Putamen (tissue), 1 donor: ENCODE measurements around the gene MAST1.
"Not testable (repeated sequence)": the region's sequence is repeated elsewhere in the genome, so short reads cannot be mapped to it uniquely, and the experiment has no call there.

Experiments
- DNase-seq: peaks from one replicate; pipeline ENCODE4 v3.0.0-alpha.2; 2016; ENCODE audit warnings: low spot score

MAST1 gene

DNA sequence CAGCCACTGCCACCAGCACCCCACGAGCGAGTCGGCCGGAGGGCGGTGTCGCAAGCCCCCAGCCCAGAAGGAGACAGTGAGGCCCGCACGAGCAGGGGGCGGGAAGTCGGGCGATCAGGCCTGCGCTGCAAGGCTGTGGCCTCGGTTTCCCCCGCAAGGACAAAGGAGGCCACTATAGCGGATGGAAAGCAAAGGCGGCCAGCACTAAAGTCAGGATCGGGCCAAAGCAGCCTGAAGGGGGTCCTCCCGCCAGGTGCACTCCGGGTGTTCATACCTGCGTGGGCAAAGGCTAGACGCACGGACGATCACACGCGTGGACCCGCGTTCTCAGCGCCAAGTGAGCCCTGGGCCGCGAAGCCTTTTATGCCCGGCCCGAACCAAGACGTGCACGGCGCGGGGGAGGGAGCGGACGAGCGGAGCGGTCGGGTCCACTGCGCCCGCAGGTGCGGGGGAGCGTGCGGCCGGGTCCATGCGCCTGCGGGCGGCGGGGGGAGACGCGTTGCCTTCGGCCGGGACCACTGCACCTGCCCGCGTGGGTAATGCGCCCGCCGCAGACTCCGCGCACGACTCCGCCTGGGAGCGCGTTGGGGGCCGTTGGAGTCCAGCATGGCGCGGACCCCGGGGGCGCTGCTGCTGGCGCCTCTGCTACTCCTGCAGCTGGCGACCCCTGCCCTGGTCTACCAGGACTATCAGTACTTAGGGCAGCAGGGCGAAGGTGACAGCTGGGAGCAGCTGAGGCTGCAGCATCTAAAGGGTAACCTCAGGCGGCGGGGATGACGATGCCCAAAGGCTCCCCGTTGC, 36.6 kb upstream of the MAST1 start, which contains the start of the genes PRDX2 and THSD8:
PRDX2 (minus strand) TSS at position 335 of the 801 bp plus-strand sequence. CDS start 539 bp downstream, outside the sequence.
THSD8 (plus strand) TSS at position 604 of the 801 bp plus-strand sequence; CDS start at position 607, 3 bp downstream.
- no peak for DNase-seq

DNA sequence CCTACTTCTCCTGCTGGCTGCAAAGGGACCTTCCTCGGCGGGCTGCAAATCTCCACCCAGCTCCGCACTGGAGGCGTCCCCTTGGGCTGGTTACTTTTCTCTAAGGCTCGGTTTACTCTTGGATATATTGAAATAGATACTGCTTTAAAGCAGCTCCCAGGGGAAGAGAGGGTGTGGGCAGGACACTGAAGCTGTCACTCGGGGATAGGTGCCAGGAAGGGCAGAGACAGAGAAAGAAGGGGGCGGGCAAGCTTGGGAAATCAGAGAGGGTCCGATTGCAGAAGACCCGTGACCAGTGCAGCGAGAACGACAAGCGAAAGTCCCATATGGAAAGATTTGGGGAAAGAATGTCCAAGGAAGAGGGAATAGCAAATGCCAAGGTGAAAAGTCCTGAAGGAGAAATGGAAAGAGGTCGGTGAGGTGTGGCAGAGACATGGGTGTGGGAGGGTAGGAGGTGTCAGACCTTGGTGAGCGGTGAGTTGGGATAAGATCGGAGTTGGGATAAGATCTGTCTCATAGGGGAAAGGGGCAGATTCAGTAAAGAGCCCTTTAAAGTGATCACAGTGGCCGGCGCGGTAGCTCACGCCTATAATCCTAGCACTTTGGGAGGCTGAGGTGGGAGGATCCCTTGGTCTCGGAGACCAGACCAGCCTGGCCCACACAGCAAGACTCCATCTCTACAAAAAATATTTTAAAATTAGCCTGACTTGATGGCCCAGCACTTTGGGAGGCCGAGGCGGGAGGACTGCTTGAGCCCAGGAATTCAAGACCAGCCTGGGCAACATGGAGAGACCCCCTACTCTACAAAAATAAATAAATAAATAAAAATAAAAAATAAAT, 35.8 kb upstream of the MAST1 start:
- no peak for DNase-seq

DNA sequence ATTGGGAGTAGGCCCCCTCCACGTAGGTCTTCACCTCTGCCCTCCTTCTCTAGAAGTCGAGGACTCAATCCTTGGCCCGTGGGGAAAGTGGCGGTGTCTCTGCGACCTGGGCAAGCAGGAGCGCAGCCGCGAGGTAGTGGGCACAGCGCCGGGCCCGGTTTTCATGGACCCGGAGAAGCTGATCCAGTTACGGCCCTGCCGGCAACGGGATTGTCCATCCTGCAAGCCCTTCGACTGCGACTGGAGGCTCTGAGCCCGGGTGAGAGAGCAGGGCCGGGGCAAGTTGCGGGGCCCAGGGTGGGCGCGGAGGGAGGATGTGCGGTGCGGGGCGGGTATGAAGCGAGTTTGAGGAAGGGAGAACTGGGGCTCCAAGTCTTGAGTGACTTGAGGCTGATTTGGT, 34.3 kb upstream of the MAST1 start:
- DNase-seq = no peak

DNA sequence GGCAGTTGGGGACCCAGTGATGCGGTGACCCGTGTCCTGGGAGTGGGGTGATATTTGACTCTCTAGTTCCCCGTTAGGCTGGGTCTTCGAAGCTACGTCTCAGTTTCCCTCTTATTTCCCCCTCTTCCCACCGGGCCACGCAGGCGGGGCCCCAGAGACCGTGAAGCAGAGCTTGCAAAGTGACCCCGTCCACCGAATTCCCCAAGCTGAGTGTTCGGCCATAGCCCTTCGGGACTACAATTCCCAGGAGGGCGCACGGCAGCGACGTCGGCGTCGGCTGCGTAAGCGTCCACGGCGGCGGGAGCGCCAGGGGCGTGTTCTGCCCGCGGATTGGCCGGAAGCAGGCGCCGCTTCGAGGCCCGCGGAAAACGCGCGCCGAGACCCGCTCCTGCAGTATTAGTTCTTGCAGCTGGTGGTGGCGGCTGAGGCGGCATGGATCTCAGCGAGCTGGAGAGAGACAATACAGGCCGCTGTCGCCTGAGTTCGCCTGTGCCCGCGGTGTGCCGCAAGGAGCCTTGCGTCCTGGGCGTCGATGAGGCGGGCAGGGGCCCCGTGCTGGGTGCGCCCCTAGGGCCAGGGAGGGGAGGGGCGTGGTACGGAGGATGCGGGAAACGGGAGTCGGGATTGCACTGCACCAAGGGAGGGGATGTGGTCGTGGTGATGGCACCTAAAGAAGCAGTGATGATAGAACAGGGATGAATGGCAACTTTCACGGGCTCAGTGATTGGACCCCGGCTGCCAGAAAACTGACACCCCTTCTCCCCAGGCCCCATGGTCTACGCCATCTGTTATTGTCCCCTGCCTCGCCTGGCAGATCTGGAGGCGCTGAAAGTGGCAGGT, 31.9 kb upstream of the MAST1 start, which contains the start of gene RNASEH2A:
RNASEH2A (plus strand) TSS at position 343 of the 840 bp plus-strand sequence; CDS start at position 433, 90 bp downstream.
- peak; percentile 89 for DNase-seq

DNA sequence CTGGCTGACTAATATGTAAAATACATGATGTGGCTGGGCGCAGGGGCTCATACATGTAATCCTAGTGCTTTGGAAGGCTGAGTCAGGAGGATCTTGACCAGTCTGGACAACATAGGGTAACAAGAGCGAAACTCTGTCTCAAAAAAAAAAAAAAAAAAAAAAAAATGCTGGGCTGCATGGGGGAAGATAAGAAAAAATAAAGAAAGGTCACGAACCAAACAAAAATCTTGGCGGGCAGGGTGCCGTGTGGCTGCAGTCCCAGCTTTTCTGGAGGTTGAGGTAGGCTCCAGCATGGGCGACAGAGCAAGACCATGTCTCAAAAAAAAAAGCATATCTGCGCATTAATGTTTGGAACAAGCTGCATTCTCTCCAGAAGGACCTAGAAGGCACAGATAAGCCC, 23.2 kb upstream of the MAST1 start:
- DNase-seq = no peak

DNA sequence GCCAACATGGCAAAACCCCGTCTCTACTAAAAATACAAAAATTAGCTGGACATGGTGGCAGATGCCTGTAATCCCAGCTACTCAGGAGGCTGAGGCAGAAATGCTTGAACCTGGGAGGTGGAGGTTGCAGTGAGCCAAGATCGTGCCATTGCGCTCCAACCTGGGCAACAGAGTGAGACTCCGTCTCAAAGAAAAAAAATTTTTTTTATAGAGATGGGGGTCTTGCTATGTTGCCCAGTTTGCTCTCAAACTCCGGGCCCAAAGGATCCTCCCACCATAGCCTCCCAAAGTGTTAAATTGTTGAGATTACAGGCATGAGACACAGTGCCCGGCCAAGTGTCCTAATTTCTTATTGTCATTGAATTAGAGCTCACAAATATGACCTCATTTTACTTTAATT, 21.1 kb upstream of the MAST1 start:
- not testable (repeated sequence) for DNase-seq

DNA sequence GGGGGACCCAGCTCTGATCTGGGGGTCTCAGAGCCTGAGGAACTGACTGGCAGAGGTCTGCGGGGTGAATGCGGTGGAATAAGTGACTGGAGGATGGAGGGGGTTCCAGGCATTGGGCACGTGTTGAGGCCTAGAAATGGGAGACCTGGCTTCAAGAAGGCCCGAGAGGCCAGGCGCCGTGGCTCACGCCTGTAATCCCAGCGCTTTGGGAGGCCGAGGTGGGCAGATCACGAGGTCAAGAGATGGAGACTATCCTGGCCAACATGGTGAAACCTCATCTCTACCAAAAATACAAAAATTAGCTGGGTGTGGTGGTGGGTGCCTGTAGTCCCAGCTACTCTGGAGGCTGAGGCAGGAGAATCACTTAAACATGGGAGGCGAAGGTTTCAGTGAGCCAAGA, 20.5 kb upstream of the MAST1 start:
- not testable (repeated sequence) for DNase-seq

DNA sequence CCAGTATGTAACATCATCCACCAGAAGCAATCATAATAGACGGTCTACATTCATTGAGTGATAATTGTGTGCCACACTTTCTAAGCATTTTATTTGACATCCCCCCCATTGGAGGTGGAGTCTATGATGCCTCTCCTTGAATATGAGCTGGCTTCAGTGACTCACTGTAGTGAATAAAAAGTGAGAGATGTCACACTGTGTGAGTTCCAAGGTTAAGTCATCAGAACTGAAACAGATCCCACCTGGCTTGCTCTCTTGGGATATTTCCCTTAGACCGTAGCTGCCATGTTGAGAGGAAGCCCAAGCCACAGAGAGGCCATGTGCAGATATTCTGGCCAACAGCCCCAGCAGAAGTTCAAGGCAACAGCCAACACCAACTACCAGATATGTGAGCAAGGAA, 16.6 kb upstream of the MAST1 start:
- DNase-seq = no peak

DNA sequence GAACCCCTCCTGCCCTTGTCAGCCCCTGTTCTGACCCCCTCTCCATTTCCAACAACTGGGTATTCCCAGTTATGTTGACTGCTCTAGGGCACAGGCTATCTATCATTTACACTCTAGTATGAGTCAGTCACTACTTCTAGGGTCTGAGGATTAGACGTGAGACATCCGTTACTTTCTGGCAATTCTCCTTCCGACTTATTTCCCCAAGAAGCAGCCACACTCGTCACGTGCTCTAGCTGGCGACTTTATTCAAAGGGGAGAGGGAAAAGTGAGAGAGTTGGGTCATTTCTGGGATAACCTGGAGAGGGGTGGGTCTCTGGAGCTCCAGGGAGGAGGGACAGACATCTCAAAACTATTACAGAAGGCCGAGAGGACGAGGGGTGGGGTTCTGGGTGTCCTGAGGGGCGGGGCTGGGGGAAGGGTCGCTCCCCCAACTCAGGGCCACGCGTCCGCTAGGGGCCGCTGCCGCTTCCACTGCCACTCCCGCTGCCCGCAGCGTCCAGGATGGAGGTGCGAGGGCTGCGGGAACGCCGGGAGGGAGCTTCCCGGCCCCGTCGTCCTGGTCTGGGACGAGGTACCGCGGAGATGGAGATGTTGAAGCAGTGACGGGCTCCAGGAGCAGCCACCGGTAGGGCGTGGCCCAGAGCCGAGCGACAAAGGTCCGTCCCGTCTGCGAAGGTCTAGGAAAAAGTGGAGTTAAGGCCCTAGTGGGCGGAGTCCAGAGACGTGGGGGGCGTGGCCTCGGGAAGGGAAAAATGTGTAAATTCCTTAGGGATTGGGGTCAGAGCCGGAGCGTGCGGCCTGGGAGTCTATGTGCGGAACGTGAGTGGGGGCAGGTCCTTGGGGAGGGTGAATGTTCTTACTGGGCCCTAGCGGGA, 12.8 kb upstream of the MAST1 start:
- DNase-seq = no peak

DNA sequence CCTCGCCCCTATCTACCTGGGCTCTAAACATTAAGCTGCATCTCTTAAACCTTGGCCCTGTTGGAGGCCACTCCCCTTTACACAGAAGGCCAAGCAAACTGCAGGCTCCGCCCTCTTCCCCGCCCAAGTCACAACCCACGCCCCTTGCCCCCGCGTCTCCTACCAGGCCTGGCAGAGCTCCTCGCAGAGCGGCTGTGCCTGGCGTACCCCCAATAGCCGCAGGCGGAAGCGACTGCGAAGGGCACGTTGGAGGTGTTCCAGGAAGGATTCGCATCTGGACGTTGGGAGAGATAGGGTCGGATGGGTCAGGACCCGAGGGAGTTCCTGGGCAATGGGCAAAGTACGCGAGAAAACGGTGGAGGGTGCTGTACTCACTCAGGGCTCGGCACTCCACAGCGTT, 9.8 kb upstream of the MAST1 start:
- DNase-seq = no peak

DNA sequence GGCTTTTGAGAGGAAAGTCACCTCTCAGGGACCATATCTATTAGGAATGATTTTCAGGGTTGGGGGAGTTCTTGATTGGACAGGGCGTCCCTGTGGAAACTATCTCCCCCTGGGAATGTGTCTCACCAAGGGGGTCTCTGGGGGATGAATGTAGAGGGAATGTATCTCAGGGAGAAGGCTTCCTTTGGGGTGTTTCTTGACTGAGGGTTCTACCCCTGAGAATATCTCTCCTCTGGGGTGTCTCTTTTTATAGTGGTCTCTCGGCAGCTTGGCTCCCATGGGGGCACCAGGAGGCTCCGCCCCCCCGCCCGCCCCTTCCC, 4.9 kb upstream of the MAST1 start:
- no peak for DNase-seq

DNA sequence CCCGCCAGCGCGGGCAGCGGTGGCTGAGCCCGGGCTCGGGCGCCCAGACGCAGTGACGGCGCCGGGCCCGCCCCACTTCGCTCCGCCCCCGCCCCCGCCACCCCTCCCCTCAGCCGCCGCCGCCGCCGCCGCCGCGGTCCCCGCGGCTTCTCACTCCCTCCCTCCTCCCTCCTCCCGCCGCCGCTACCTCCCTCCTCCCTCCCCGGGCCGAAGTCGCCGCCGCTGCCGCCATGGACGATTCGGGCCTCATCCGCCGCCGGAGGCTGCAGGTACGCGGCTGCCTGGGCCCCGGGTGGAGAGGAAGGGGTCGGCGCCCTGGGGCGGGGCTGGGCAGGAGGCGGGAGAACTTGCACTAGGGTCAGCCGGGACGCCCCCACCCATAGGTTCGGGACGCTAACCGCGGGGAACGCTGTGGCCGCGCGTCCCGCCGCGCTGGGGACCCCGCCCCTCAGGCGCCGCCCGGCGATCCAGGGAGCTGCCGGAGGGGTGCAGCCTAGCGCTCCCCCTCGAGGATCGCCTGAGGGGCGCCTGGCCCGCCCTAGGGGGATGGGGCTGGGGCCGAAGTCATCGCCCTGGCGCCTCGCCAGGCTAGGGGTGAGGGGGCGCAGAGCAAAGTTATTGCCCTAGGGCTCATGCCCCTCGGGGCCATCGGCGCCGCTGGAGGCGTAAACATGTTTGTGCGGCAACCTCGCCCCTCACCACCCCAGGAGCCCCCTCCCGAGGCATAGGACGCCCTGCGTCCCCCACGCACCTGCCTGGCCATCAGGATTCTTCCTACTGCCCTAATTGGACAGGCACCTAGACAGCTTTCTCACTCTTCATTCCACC, 4.4 kb upstream of the MAST1 start:
- no peak for DNase-seq

DNA sequence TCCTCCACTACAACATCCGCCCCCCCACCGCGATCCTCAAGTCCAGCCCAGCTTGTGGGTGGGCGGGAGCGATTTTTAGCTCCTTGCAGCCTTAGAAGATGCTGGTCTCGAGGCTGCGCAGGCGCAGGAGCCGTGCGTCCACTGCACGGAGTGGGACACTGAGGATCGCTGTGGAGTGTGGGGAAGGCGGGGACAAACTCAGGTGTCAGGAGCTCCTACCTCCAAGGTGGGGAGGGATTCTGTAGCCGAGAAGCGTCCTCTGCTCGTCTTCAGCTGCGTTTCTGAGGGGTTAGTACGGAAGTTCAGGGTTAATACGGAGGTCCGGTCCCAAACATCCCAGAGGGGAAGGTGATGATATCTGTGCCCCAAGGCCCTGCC, 3.8 kb upstream of the MAST1 start, which contains the start of gene RTBDN:
RTBDN (minus strand) TSS at position 14 of the 378 bp plus-strand sequence. CDS start 4,600 bp downstream, outside the sequence.
- no peak for DNase-seq

DNA sequence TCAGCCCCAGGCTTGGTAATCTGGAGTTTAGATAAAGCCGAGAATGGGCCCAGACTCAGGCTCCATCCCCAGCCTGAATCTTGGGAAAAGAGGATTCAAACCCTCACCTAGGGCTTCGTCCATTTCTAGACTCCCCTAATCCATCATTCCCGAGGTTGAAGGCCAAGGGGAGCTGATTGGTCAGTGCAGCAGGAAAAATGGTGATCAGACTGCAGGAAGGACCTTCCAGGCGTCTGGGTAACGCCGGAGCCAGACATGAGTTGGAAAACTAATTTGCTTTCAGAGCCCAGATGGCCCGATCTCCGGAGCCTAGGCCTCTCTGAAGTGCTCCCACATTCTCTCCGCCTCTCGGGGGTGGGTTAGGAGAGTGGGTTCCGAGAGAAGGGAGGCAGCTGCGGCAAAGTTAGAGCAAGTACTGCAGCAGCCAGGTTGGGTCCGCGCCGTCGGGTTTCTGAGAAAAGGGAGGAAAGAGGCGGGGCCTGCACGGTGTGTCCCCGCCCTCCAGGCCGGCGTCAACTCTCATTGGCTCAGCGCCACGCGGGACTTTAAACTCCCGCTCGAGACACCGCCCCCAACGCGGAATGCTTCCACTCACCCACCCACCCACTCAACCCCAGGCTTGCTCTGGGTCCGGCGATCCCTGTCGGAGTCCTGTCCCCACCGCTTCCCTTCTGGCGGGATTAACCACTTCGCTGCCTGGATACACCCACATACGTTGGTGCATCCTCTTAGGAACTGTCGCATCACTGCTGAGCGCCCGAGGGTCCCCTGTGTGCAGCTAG, 3.1 kb upstream of the MAST1 start:
- DNase-seq = no peak

DNA sequence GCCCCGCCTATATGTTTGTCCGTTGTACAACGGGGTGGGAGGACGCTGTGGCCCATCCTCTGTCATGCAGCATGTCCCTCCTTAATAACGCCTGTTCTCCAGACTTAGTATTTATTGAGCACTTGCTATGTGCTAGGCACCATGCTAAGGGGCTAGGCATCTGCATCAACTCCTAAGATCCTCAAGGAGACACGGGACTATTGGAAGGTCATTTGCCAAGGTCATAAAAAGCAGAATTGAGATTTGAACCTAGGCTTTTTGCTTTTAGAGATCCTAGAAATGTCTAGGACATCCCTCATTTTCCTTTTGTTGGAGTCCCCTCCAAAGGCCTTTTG, 1.8 kb upstream of the MAST1 start:
- DNase-seq = no peak

DNA sequence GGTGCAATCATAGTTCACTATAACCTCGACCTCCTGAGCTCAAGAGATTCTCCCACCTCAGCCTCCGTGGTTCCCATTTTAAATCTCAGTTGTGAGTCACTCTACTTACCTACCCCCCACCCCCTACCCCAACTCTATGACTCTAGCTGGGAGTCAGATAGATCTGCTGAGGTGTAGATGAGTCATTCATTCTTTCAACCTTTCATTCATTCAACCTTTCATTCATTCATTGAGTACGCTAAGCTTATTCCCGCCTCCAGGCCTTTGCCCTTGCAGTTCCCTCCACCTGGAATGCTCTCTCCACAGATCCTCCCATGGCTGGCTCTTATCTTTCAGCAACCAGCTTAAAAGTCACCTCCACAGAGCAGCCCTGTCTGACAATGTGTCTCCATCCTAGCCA, 1.1 kb upstream of the MAST1 start:
- DNase-seq = no peak

DNA sequence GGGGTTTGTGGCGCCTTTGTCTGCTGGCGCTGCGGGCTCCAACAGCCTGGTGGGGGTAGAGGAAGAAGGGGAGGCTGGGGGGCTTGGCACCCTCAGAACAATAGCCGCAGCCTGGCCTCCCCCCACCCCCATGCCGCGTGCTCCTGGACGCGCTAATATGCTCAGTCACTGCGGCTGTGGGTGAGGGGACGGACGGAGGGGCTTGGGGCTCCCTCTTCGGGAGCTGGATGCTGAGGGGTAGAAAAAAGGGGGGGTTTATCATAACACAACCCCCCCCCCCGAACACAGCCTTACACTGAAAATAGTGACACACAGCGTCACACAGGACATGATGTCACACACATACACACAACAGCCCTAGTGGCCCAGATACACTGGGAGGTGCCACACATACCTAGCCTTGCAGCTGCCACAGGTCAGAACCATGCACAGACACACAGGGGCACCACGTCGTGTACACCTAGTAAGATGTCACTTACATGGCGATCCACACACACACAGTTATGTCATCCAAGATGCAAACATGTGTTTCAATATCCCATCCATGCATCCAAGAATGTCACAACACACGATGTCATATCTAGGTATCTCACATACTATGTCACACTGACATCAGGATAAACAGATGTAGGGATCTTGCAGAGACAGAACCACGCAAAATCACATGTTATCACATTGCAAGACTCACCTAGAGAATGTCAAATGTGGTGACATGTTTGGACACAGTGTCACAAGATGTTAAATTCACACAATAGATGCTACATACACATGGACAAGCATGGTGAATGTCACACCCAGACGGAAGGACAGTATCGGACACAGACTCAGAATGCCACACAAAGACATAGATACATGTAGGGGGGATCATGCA, 806 bp downstream of the MAST1 start:
- DNase-seq = no peak
